ENCODE results near the gene CRIM1. TPM values are rescaled to one million over a fixed set of nuclear protein-coding genes. Genes with fewer than 3 reads are reported as not detected.
A peak's percentile ranks its signal among the peaks of the same experiment; 100 is the strongest.

Gene CRIM1
- total and polyA plus RNA-seq, 3 experiments from 2014 or later: 2.5 to 11.1 (median 10.7) TPM

GRCh38 chr2:36427790-36428243 lies 72.2 kb downstream of the CRIM1 start:
- no peak for DNase-seq
- no peak overlapping the region for H3K27ac ChIP-seq (ENCODE audit: low read depth, low read length)
- Mint-ChIP-seq H3K27ac (no peak overlapping the region), H3K9me3 (no peaks in the 10 kb centered on the region), H3K36me3 (peaks cover 0 to 4% (median 0%) of the 10 kb centered on the region in 3 donors), H3K4me1 (no peaks in the 10 kb centered on the region), H3K4me3 (no peak overlapping the region), H3K27me3 (no peaks in the 10 kb centered on the region)
- H3K36me3 ChIP-seq (ENCODE audit: insufficient read depth, low read length): no peaks in the 10 kb centered on the region
- no peak overlapping the region for H3K4me3 ChIP-seq (ENCODE audit: low read length)
- no peaks in the 10 kb centered on the region for H3K4me1 ChIP-seq (ENCODE audit: insufficient read depth, low read length)
- H3K27me3 ChIP-seq (ENCODE audit: insufficient read depth, low read length, poor library complexity, severe bottlenecking): no peaks in the 10 kb centered on the region
- ChIA-PET CTCF (no interaction called here), POLR2A (no interaction called here)
- no peaks in the 10 kb centered on the region for H3K9me3 ChIP-seq (ENCODE audit: low read length)

- no peak overlapping the region for H3K4me3 Mint-ChIP-seq
- ChIA-PET CTCF (no interaction called here), POLR2A (no interaction called here)
- Histone ChIP-seq H3K27me3 (ENCODE audit: insufficient read depth, low read length, poor library complexity, severe bottlenecking) (no peaks in the 10 kb centered on the region), H3K36me3 (ENCODE audit: insufficient read depth, low read length) (no peaks in the 10 kb centered on the region), H3K4me1 (ENCODE audit: insufficient read depth, low read length) (no peaks in the 10 kb centered on the region), H3K9me3 (ENCODE audit: low read length) (no peaks in the 10 kb centered on the region), H3K27ac (ENCODE audit: low read depth, low read length) (no peak overlapping the region), H3K4me3 (ENCODE audit: low read length) (no peak overlapping the region)
- no peaks in the 10 kb centered on the region for H3K4me1 Mint-ChIP-seq
- H3K27ac Mint-ChIP-seq: no peak overlapping the region
- DNase-seq: no peak
- no peaks in the 10 kb centered on the region for H3K36me3 Mint-ChIP-seq
- H3K9me3 Mint-ChIP-seq: no peaks in the 10 kb centered on the region
- no peaks in the 10 kb centered on the region for H3K27me3 Mint-ChIP-seq
These were observed 75.0 kb downstream of the CRIM1 start for GRCh38 chr2:36430549-36430948.

- no peaks in the 10 kb centered on the region for H3K4me1 Mint-ChIP-seq
- no peaks in the 10 kb centered on the region for H3K36me3 Mint-ChIP-seq
- Histone ChIP-seq H3K27me3 (ENCODE audit: insufficient read depth, low read length, poor library complexity, severe bottlenecking) (no peaks in the 10 kb centered on the region), H3K27ac (ENCODE audit: low read depth, low read length) (no peak overlapping the region), H3K4me1 (ENCODE audit: insufficient read depth, low read length) (no peaks in the 10 kb centered on the region), H3K36me3 (ENCODE audit: insufficient read depth, low read length) (no peaks in the 10 kb centered on the region), H3K9me3 (ENCODE audit: low read length) (no peaks in the 10 kb centered on the region), H3K4me3 (ENCODE audit: low read length) (no peak overlapping the region)
- no peak overlapping the region for H3K27ac Mint-ChIP-seq
- no peaks in the 10 kb centered on the region for H3K9me3 Mint-ChIP-seq
- no peak overlapping the region for H3K4me3 Mint-ChIP-seq
- ChIA-PET CTCF (interaction anchor here (1.5 kb wide), 1 partner anchor 15 kb away, joined by 3 read pairs; no protein-coding TSS in a partner anchor), POLR2A (no interaction called here)
- no peaks in the 10 kb centered on the region for H3K27me3 Mint-ChIP-seq
- no peak for DNase-seq
These were observed 76.9 kb downstream of the CRIM1 start for GRCh38 chr2:36432479-36432878.

- no peaks in the 10 kb centered on the region for H3K27me3 Mint-ChIP-seq
- no peaks in the 10 kb centered on the region for H3K9me3 Mint-ChIP-seq
- H3K36me3 Mint-ChIP-seq: no peaks in the 10 kb centered on the region
- Histone ChIP-seq H3K27me3 (ENCODE audit: insufficient read depth, low read length, poor library complexity, severe bottlenecking) (no peaks in the 10 kb centered on the region), H3K27ac (ENCODE audit: low read depth, low read length) (no peak overlapping the region), H3K36me3 (ENCODE audit: insufficient read depth, low read length) (no peaks in the 10 kb centered on the region), H3K9me3 (ENCODE audit: low read length) (no peaks in the 10 kb centered on the region), H3K4me3 (ENCODE audit: low read length) (no peak overlapping the region), H3K4me1 (ENCODE audit: insufficient read depth, low read length) (no peaks in the 10 kb centered on the region)
- ChIA-PET CTCF (interaction anchor here (1.5 kb wide), 1 partner anchor 13 kb away, joined by 3 read pairs; no protein-coding TSS in a partner anchor), POLR2A (no interaction called here)
- no peak overlapping the region for H3K27ac Mint-ChIP-seq
- no peak for DNase-seq
- H3K4me3 Mint-ChIP-seq: no peak overlapping the region
- H3K4me1 Mint-ChIP-seq: no peaks in the 10 kb centered on the region
These were observed 78.0 kb downstream of the CRIM1 start for GRCh38 chr2:36433311-36434217.

GRCh38 chr2:36438449-36438977 lies 82.9 kb downstream of the CRIM1 start:
- no peaks in the 10 kb centered on the region for H3K9me3 ChIP-seq (ENCODE audit: low read length)
- H3K9me3 Mint-ChIP-seq: no peaks in the 10 kb centered on the region
- H3K27me3 Mint-ChIP-seq: no peaks in the 10 kb centered on the region
- peaks cover 6 to 10% (median 9%) of the 10 kb centered on the region in 3 donors for H3K36me3 Mint-ChIP-seq
- no peak overlapping the region for H3K4me3 ChIP-seq (ENCODE audit: low read length)
- no peaks in the 10 kb centered on the region for H3K4me1 ChIP-seq (ENCODE audit: insufficient read depth, low read length)
- no peaks in the 10 kb centered on the region for H3K27me3 ChIP-seq (ENCODE audit: insufficient read depth, low read length, poor library complexity, severe bottlenecking)
- peaks cover 9 to 12% (median 9%) of the 10 kb centered on the region in 3 donors for H3K4me1 Mint-ChIP-seq
- H3K27ac ChIP-seq (ENCODE audit: low read depth, low read length): no peak overlapping the region
- H3K4me3 Mint-ChIP-seq: no peak overlapping the region
- CTCF ChIA-PET: interaction anchor here (1.3 kb wide), 1 partner anchor 10 kb away, joined by 3 read pairs; no protein-coding TSS in a partner anchor
- H3K36me3 ChIP-seq (ENCODE audit: insufficient read depth, low read length): no peaks in the 10 kb centered on the region
- H3K27ac Mint-ChIP-seq: peak overlapping the region in 1 of 8 donors; percentile 56
- DNase-seq: no peak
- POLR2A ChIA-PET: no interaction called here

GRCh38 chr2:36439084-36439483 lies 83.5 kb downstream of the CRIM1 start:
- ChIA-PET CTCF (interaction anchor here (1.3 kb wide), 1 partner anchor 10 kb away, joined by 3 read pairs; no protein-coding TSS in a partner anchor), POLR2A (no interaction called here)
- Mint-ChIP-seq H3K27me3 (no peaks in the 10 kb centered on the region), H3K9me3 (no peaks in the 10 kb centered on the region), H3K36me3 (peaks cover 6 to 13% (median 9%) of the 10 kb centered on the region in 3 donors), H3K27ac (no peak overlapping the region), H3K4me3 (no peak overlapping the region), H3K4me1 (peaks cover 9 to 12% (median 9%) of the 10 kb centered on the region in 3 donors)
- H3K36me3 ChIP-seq (ENCODE audit: insufficient read depth, low read length): no peaks in the 10 kb centered on the region
- H3K27me3 ChIP-seq (ENCODE audit: insufficient read depth, low read length, poor library complexity, severe bottlenecking): no peaks in the 10 kb centered on the region
- H3K4me3 ChIP-seq (ENCODE audit: low read length): no peak overlapping the region
- no peak overlapping the region for H3K27ac ChIP-seq (ENCODE audit: low read depth, low read length)
- no peaks in the 10 kb centered on the region for H3K9me3 ChIP-seq (ENCODE audit: low read length)
- no peak for DNase-seq
- no peaks in the 10 kb centered on the region for H3K4me1 ChIP-seq (ENCODE audit: insufficient read depth, low read length)

- POLR2A ChIA-PET: no interaction called here
- H3K4me3 ChIP-seq (ENCODE audit: low read length): no peak overlapping the region
- no peaks in the 10 kb centered on the region for H3K9me3 ChIP-seq (ENCODE audit: low read length)
These were observed 85.6 kb downstream of the CRIM1 start for GRCh38 chr2:36441065-36441625.

GRCh38 chr2:36441816-36442215 lies 86.2 kb downstream of the CRIM1 start:
- H3K4me1 Mint-ChIP-seq: peaks cover 9 to 12% (median 9%) of the 10 kb centered on the region in 3 donors

More at GRCh38 chr2:36441065-36441625, 85.6 kb downstream of the CRIM1 start:
- peak overlapping the region in 1 of 8 donors; percentile 49 for H3K27ac Mint-ChIP-seq
- no peaks in the 10 kb centered on the region for H3K27me3 Mint-ChIP-seq
- no peaks in the 10 kb centered on the region for H3K36me3 ChIP-seq (ENCODE audit: insufficient read depth, low read length)
- peaks cover 9 to 12% (median 9%) of the 10 kb centered on the region in 3 donors for H3K4me1 Mint-ChIP-seq
- H3K4me3 Mint-ChIP-seq: no peak overlapping the region
- no peaks in the 10 kb centered on the region for H3K27me3 ChIP-seq (ENCODE audit: insufficient read depth, low read length, poor library complexity, severe bottlenecking)
- CTCF ChIA-PET: no interaction called here
- peaks cover 11 to 22% (median 15%) of the 10 kb centered on the region in 3 donors for H3K36me3 Mint-ChIP-seq
- DNase-seq: no peak
- no peaks in the 10 kb centered on the region for H3K4me1 ChIP-seq (ENCODE audit: insufficient read depth, low read length)
- H3K9me3 Mint-ChIP-seq: no peaks in the 10 kb centered on the region
- no peak overlapping the region for H3K27ac ChIP-seq (ENCODE audit: low read depth, low read length)

More at GRCh38 chr2:36441816-36442215, 86.2 kb downstream of the CRIM1 start:
- Mint-ChIP-seq H3K4me3 (peak overlapping the region in 1 of 7 donors; percentile 2), H3K36me3 (peaks cover 11 to 22% (median 18%) of the 10 kb centered on the region in 3 donors), H3K9me3 (no peaks in the 10 kb centered on the region), H3K27me3 (no peaks in the 10 kb centered on the region), H3K27ac (peak overlapping the region in 2 of 8 donors; percentile 18 to 54)
- Histone ChIP-seq H3K4me3 (ENCODE audit: low read length) (no peak overlapping the region), H3K27me3 (ENCODE audit: insufficient read depth, low read length, poor library complexity, severe bottlenecking) (no peaks in the 10 kb centered on the region), H3K27ac (ENCODE audit: low read depth, low read length) (no peak overlapping the region), H3K4me1 (ENCODE audit: insufficient read depth, low read length) (no peaks in the 10 kb centered on the region), H3K9me3 (ENCODE audit: low read length) (no peaks in the 10 kb centered on the region), H3K36me3 (ENCODE audit: insufficient read depth, low read length) (no peaks in the 10 kb centered on the region)
- no peak for DNase-seq
- CTCF ChIA-PET: no interaction called here
- POLR2A ChIA-PET: no interaction called here
